Mesendoderm (in vitro differentiated cells): ENCODE data around the gene ATXN7L1.

Source experiments
- DNase-seq: peaks from one replicate; pipeline ENCODE4 v3.0.0; 2013
- H2AK5ac ChIP-seq: 2 replicates; pipeline ENCODE4 v1.6.1; 2013; ENCODE audit warnings: low read length, inconsistent platforms
- H2BK120ac ChIP-seq: 2 replicates; pipeline ENCODE4 v1.6.1; 2013; ENCODE audit warnings: low read depth, mild to moderate bottlenecking, low read length, moderate library complexity, mixed read lengths
- H2BK15ac ChIP-seq: replicated peaks from 2 replicates; pipeline ENCODE4 v1.6.1; 2013; ENCODE audit warnings: low read depth, mild to moderate bottlenecking, moderate library complexity
- H2BK5ac ChIP-seq: 2 replicates; pipeline ENCODE4 v1.6.1; 2013; ENCODE audit warnings: low read length, inconsistent platforms
- H3K18ac ChIP-seq: 2 replicates; pipeline ENCODE4 v1.6.1; 2013; ENCODE audit warnings: mild to moderate bottlenecking, low read length, mixed read lengths
- H3K23ac ChIP-seq: one replicate; pipeline ENCODE4 v1.6.1; 2013; ENCODE audit warnings: low read length
- H3K27ac ChIP-seq: 2 replicates; pipeline ENCODE4 v1.5.1; 2013; ENCODE audit warnings: low read depth, mild to moderate bottlenecking, inconsistent platforms, low read length, moderate library complexity
- H3K27me3 ChIP-seq: 2 replicates; pipeline ENCODE4 v1.6.1; 2013; ENCODE audit warnings: low read length, control low read depth, mild to moderate bottlenecking, inconsistent platforms; ENCODE audit not compliant: insufficient read depth, poor library complexity
- H3K36me3 ChIP-seq: 2 replicates; pipeline ENCODE4 v1.6.1; 2013; ENCODE audit warnings: low read length, inconsistent platforms; ENCODE audit not compliant: control insufficient read depth, insufficient read depth
- H3K4ac ChIP-seq: one replicate; pipeline ENCODE4 v1.6.1; 2013; ENCODE audit warnings: low read depth, mild to moderate bottlenecking, low read length, moderate library complexity
- H3K4me1 ChIP-seq: 2 replicates; pipeline ENCODE4 v1.6.1; 2013; ENCODE audit warnings: low read depth, low read length, inconsistent platforms; ENCODE audit not compliant: control insufficient read depth
- H3K4me2 ChIP-seq: 2 replicates; pipeline ENCODE4 v1.6.1; 2013; ENCODE audit warnings: low read length
- H3K4me3 ChIP-seq: 2 replicates; pipeline ENCODE4 v1.5.1; 2013; ENCODE audit warnings: mild to moderate bottlenecking, low read length
- H3K56ac ChIP-seq: one replicate; pipeline ENCODE4 v1.6.1; 2013; ENCODE audit warnings: low read length
- H3K79me1 ChIP-seq: 2 replicates; pipeline ENCODE4 v1.6.1; 2013; ENCODE audit warnings: low read length, inconsistent platforms
- H3K79me2 ChIP-seq: 2 replicates; pipeline ENCODE4 v1.6.1; 2013; ENCODE audit warnings: mild to moderate bottlenecking, low read length; ENCODE audit not compliant: control insufficient read depth, insufficient read depth
- H3K9ac ChIP-seq: 2 replicates; pipeline ENCODE4 v1.6.1; 2013; ENCODE audit warnings: low read length, inconsistent platforms
- H4K5ac ChIP-seq: one replicate; pipeline ENCODE4 v1.6.1; 2013; ENCODE audit warnings: low read length
- H4K8ac ChIP-seq: one replicate; pipeline ENCODE4 v1.6.1; 2013; ENCODE audit warnings: low read depth, mild to moderate bottlenecking, control low read depth, low read length, moderate library complexity
- WGBS: extraction: QIAGEN DNeasy Blood & Tissue Kit; methylation state at CpG from one replicate; pipeline ENCODE4 v1.1.7; 2013; ENCODE audit warnings: low lambda C conversion rate, missing lambda C conversion rate; ENCODE audit not compliant: insufficient coverage; ENCODE audit errors: extremely low coverage; 5-methylcytosine and 5-hydroxymethylcytosine counted together

The ATXN7L1 gene

DNA sequence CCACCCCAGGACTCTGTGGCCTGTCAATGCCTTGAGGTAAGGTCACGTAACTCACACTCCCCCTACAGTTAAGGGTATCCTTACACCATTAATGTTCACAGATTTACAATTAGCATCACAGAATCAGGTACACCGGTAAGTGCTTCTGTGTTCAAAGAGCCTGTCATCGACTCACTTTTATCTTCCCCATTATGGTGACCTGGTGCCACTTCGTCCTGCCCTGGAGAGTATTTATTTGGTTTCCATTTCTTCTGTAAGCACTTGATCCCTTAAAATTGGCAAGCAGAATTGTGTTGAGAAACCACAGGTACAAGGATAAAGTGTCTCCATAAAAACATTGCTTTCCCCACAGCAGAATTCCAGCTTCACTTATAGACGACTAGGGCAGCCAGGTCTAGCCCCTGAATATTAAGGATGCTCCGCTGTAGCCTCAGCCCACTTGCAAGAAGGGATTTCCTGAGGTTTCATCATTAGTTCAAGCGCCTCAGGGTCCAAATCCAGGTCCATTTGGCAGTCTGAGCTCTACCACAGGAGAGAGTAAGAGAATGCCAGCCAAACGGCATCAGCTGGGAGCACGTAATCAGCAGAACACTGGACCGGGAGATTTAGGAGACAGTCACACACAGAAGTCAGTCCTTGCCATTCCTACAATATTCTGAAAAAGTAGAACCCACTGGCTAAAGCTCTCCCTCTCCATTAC, 10.1 kb downstream of the ATXN7L1 start:
- peaks cover 20% of the 10 kb centered on the region for H3K79me1 ChIP-seq
- no peak overlapping the region for H4K5ac ChIP-seq
- no peak overlapping the region for H3K56ac ChIP-seq
- no peak overlapping the region for H2BK5ac ChIP-seq
- no peak overlapping the region for H3K23ac ChIP-seq
- H3K4me1 ChIP-seq: peaks cover 9% of the 10 kb centered on the region
- no peak overlapping the region for H3K27ac ChIP-seq
- H2BK15ac ChIP-seq: no peak overlapping the region
- H2AK5ac ChIP-seq: no peak overlapping the region
- H3K4me2 ChIP-seq: no peak overlapping the region
- H3K36me3 ChIP-seq: no peaks in the 10 kb centered on the region
- WGBS: no CpG with 5 or more reads among the region's 10 CpGs
- no peak overlapping the region for H3K9ac ChIP-seq
- no peaks in the 10 kb centered on the region for H3K27me3 ChIP-seq
- DNase-seq: no peak
- no peak overlapping the region for H3K4me3 ChIP-seq
- no peak overlapping the region for H3K4ac ChIP-seq
- H3K79me2 ChIP-seq: peaks cover 6% of the 10 kb centered on the region
- no peak overlapping the region for H4K8ac ChIP-seq
- no peak overlapping the region for H3K18ac ChIP-seq
- H2BK120ac ChIP-seq: no peak overlapping the region

DNA sequence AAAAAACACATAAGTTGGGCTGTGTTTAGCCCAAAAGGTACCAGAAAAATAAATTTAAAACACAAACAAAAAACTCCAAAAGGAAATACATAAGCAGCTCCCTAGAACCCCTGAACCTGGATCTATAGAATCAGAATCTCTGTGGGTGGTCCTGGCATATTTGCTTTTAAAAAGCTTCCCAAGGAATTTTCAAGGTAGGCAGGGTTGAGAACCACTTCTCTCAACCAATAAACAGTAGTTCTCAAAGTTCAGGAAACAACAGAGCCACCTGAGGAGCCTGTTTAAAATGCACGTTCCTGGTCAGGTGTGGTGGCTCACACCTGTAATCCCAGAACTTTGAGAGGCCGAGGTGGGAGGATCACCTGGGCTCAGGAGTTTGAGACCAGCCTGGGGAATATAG, 12.5 kb downstream of the ATXN7L1 start:
- H3K9ac ChIP-seq: no peak overlapping the region
- no peak overlapping the region for H3K18ac ChIP-seq
- no peak overlapping the region for H3K27ac ChIP-seq
- H3K4ac ChIP-seq: no peak overlapping the region
- no peaks in the 10 kb centered on the region for H3K27me3 ChIP-seq
- H2BK15ac ChIP-seq: no peak overlapping the region
- H3K4me2 ChIP-seq: no peak overlapping the region
- no CpG with 5 or more reads among the region's 2 CpGs for WGBS
- peaks cover 18% of the 10 kb centered on the region for H3K79me1 ChIP-seq
- H2BK5ac ChIP-seq: no peak overlapping the region
- H4K8ac ChIP-seq: no peak overlapping the region
- no peak overlapping the region for H2AK5ac ChIP-seq
- no peak overlapping the region for H4K5ac ChIP-seq
- H3K23ac ChIP-seq: no peak overlapping the region
- H3K4me3 ChIP-seq: no peak overlapping the region
- H3K56ac ChIP-seq: no peak overlapping the region
- H3K79me2 ChIP-seq: peaks cover 5% of the 10 kb centered on the region
- peaks cover 7% of the 10 kb centered on the region for H3K4me1 ChIP-seq
- DNase-seq: no peak
- H3K36me3 ChIP-seq: no peaks in the 10 kb centered on the region
- no peak overlapping the region for H2BK120ac ChIP-seq

DNA sequence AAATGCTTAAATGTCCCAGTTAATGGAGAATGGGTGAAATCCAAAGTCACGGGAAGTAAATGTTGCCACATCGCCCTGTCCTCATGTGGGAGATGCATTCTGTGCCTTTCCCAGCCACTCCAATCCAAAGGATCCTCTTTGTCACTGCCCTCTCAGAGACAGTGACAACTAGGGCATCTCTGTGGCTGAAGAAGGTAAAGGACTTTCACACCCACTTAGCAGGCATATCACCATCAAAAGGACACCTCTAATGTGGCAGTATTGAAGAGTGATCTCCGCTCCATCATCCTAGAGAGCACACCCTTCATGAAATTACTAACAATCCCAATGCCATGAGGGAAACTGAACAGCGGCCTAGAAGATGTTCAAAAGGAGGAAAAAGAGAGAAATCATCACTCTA, 13.6 kb downstream of the ATXN7L1 start:
- Histone ChIP-seq H3K27ac (no peak overlapping the region), H3K56ac (peak overlapping the region; percentile 12), H4K8ac (no peak overlapping the region), H3K79me1 (peaks cover 18% of the 10 kb centered on the region), H3K79me2 (peaks cover 5% of the 10 kb centered on the region), H2BK15ac (no peak overlapping the region), H4K5ac (no peak overlapping the region), H3K4ac (no peak overlapping the region), H3K4me2 (no peak overlapping the region), H3K18ac (no peak overlapping the region), H2BK120ac (no peak overlapping the region), H2AK5ac (no peak overlapping the region), H3K4me3 (no peak overlapping the region), H2BK5ac (no peak overlapping the region), H3K23ac (no peak overlapping the region), H3K9ac (no peak overlapping the region), H3K4me1 (peaks cover 7% of the 10 kb centered on the region), H3K27me3 (no peaks in the 10 kb centered on the region), H3K36me3 (no peaks in the 10 kb centered on the region)
- WGBS: no CpG with 5 or more reads among the region's 4 CpGs
- peak; percentile 78 for DNase-seq

DNA sequence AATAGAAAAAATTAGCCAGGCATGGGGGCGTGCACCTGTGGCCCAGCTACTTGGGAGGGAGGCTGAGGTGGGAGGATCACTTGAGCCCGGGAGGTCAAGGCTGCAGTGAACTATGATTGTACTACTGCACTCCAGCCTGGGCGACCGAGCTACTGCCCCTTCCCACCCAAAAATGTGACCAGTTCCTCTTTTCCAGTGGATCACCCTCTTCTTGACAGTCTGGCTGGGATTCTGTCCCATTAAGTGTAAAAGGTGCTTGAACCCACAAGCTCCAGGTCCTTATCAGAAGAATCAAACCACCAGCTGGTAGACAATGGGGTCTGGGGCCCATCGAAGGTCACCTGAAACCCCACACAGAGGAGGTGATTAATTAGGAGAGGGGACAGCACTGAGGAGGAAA, 14.1 kb downstream of the ATXN7L1 start:
- Histone ChIP-seq H3K4me1 (peaks cover 7% of the 10 kb centered on the region), H3K23ac (no peak overlapping the region), H3K4me2 (no peak overlapping the region), H4K5ac (no peak overlapping the region), H2BK120ac (no peak overlapping the region), H3K79me1 (peaks cover 18% of the 10 kb centered on the region), H4K8ac (no peak overlapping the region), H3K4me3 (no peak overlapping the region), H3K36me3 (no peaks in the 10 kb centered on the region), H3K79me2 (peaks cover 5% of the 10 kb centered on the region), H3K56ac (no peak overlapping the region), H3K18ac (no peak overlapping the region), H3K27ac (no peak overlapping the region), H3K27me3 (no peaks in the 10 kb centered on the region), H3K4ac (no peak overlapping the region), H3K9ac (no peak overlapping the region), H2AK5ac (no peak overlapping the region), H2BK5ac (no peak overlapping the region), H2BK15ac (no peak overlapping the region)
- no CpG with 5 or more reads among the region's 5 CpGs for WGBS
- DNase-seq: no peak

GRCh38 chr7:105861224-105861623, 15.2 kb downstream of the ATXN7L1 start:
- Histone ChIP-seq H4K8ac (no peak overlapping the region), H3K18ac (no peak overlapping the region), H2AK5ac (no peak overlapping the region), H3K4ac (no peak overlapping the region), H3K9ac (no peak overlapping the region), H3K79me2 (peaks cover 5% of the 10 kb centered on the region), H3K79me1 (peaks cover 17% of the 10 kb centered on the region), H3K4me2 (no peak overlapping the region), H3K36me3 (no peaks in the 10 kb centered on the region), H2BK120ac (no peak overlapping the region), H2BK5ac (no peak overlapping the region), H3K4me1 (peaks cover 7% of the 10 kb centered on the region), H3K27ac (no peak overlapping the region), H3K4me3 (no peak overlapping the region), H3K27me3 (no peaks in the 10 kb centered on the region), H3K56ac (no peak overlapping the region), H2BK15ac (no peak overlapping the region), H3K23ac (no peak overlapping the region), H4K5ac (no peak overlapping the region)
- no peak for DNase-seq
- no CpG with 5 or more reads among the region's 5 CpGs for WGBS

DNA sequence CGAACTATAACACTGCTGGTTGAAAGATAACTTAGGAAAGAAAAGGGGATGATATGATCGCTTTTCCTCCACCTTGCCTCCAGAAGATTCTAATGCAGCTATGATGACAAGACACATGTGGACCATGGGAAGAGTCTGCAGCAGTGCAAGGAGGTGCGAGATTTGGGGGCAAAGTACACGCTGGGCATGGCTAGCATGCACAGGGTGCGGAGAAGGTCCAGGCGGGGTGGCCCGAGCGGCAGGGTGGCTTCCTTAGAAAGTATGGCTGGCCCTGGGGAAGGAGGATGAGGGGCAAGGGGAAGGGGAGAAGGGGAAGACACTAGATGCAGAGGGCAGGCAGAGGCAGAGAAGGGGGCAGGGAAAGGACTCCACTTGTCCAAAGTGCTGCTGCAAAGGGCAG, 15.6 kb downstream of the ATXN7L1 start:
- Histone ChIP-seq H4K8ac (no peak overlapping the region), H2BK5ac (no peak overlapping the region), H3K79me1 (peaks cover 15% of the 10 kb centered on the region), H3K4me2 (no peak overlapping the region), H3K23ac (no peak overlapping the region), H3K79me2 (peaks cover 3% of the 10 kb centered on the region), H3K9ac (no peak overlapping the region), H3K4ac (no peak overlapping the region), H2AK5ac (no peak overlapping the region), H4K5ac (no peak overlapping the region), H2BK15ac (no peak overlapping the region), H2BK120ac (no peak overlapping the region), H3K18ac (no peak overlapping the region), H3K27ac (no peak overlapping the region), H3K4me3 (no peak overlapping the region), H3K36me3 (no peaks in the 10 kb centered on the region), H3K4me1 (peaks cover 7% of the 10 kb centered on the region), H3K27me3 (no peaks in the 10 kb centered on the region), H3K56ac (no peak overlapping the region)
- no peak for DNase-seq
- WGBS: no CpG with 5 or more reads among the region's 8 CpGs
